ENCODE results near the gene GUCY2F. TPM values are rescaled to one million over a fixed set of nuclear protein-coding genes. Genes with fewer than 3 reads are reported as not detected.

GUCY2F gene
- total RNA-seq, 1 donor: under 0.01 TPM

DNA sequence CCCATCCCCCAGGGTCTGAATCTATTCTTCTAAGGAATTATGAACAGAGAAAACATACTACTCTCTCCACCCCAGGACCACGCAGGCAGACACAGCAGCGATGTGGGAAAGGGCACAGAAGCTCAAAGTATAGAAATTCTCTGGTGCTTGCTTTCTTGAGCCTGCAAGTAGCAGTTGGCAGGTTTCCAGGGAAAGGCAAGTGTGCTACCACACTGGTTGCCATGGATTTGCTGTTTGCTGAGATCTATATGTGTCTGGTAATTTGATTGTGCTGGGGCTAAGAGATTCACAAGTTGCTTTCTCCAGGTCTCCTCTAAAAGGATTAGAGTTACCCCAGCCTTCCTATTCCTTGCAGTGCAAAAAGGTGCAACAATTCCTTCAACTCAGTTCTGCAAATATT, 83.1 kb downstream of the GUCY2F start:
- DNase-seq (ENCODE audit: low read depth): no peak
- no peak for TF ChIP-seq CTCF (IDR thresholded peaks at IDR 0.05; ENCODE audit: insufficient read depth, low read depth, low read length)
- H3K4me3 ChIP-seq (ENCODE audit: low read depth, low read length): no peak overlapping the region

DNA sequence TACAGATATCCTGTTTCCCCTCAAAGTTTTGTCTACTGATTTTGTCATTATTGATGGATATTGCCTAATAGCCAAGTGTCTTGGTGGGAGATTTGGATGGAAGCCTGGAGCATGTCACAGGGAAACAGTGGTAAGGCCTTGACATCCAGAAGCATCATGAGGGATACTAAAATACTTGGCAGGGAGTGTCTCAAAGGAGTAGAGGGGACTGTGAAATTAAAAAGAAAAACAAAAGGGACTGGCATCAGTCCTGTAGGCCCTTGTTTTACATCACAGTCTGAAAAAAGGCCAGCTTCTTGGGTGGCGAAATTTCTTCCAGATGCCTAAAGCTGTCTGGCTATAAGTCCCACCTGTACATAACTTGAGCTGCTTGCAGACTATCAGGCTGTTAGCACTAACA, 83.8 kb downstream of the GUCY2F start:
- no peak for TF ChIP-seq CTCF (IDR thresholded peaks at IDR 0.05; ENCODE audit: insufficient read depth, low read depth, low read length)
- no peak overlapping the region for H3K4me3 ChIP-seq (ENCODE audit: low read depth, low read length)
- DNase-seq (ENCODE audit: low read depth): no peak

DNA sequence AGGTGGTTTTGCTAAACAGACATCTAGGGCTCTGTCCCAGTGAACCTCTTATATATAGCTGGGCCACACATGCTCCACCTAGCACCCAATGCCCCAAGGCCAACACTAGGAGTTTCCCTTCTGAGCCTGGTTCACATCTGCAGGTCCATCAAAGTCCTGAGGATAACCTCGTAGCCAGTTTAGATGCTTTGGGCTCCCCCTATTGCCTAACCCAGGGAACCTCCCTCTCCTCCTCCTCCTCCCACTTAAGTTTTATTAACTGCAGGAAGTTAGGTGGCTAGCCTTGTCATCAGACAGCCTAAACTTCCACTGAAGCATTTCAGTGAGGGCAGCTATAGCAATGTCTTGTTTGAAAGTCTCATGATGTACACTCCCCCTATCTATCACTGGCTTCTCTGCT, 88.0 kb downstream of the GUCY2F start:
- no peak for TF ChIP-seq CTCF (IDR thresholded peaks at IDR 0.05; ENCODE audit: insufficient read depth, low read depth, low read length)
- DNase-seq (ENCODE audit: low read depth): no peak
- no peak overlapping the region for H3K4me3 ChIP-seq (ENCODE audit: low read depth, low read length)

DNA sequence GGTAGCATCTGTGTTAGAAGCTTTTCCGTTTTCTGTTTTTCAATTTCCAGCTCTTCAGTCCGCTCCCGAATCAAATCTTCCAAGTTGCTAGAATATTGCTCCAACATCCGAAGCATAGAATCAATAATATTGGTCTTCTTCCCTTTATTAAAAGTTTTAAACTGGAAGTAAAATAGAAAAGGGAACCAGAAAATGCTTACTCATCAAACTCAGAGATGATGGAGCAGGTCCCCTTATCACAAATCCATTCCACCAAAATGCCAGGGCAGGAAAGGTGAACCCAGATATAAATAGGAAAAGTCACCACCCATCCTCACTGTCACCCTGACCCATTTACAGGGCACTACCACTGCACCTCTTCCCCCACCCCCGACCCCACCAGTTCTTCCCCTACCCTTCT, 89.0 kb downstream of the GUCY2F start:
- TF ChIP-seq CTCF (IDR thresholded peaks at IDR 0.05; ENCODE audit: insufficient read depth, low read depth, low read length): no peak
- DNase-seq (ENCODE audit: low read depth): no peak

DNA sequence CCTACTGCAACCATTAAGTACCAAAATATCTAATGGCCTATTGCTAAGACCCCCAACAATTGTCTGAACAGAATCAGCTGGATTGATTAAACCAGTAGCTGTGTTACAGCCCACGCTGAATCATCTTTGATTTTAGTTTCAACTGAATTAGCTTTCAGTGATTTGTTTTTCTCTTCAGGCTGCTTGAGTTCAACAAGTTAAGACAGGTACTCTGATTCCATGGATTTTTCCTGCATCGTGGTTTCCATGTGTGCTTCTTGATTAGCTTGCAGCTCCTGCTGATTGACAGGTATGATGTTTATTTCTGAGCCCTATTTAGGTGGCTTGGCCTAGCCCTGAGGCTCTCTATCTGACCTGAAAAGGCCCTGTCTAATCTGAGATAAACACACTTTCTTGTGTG, 91.3 kb downstream of the GUCY2F start:
- no peak overlapping the region for H3K4me3 ChIP-seq (ENCODE audit: low read depth, low read length)
- TF ChIP-seq CTCF (IDR thresholded peaks at IDR 0.05; ENCODE audit: insufficient read depth, low read depth, low read length): no peak
- no peak for DNase-seq (ENCODE audit: low read depth)

More for the DNA sequence above, 89.0 kb downstream of the GUCY2F start:
- H3K4me3 ChIP-seq (ENCODE audit: low read depth, low read length): no peak overlapping the region

- TF ChIP-seq CTCF (IDR thresholded peaks at IDR 0.05; ENCODE audit: insufficient read depth, low read depth, low read length): no peak
- H3K4me3 ChIP-seq (ENCODE audit: low read depth, low read length): no peak overlapping the region
- DNase-seq (ENCODE audit: low read depth): no peak
These were observed 92.0 kb downstream of the GUCY2F start for GRCh38 chrX:109389917-109390316.

GRCh38 chrX:109384699-109385098, 97.2 kb downstream of the GUCY2F start:
- TF ChIP-seq CTCF (IDR thresholded peaks at IDR 0.05; ENCODE audit: insufficient read depth, low read depth, low read length): peak; percentile 41
- peak; percentile 22 for DNase-seq (ENCODE audit: low read depth)
- no peak overlapping the region for H3K4me3 ChIP-seq (ENCODE audit: low read depth, low read length)
